HepG2 (cell line): ENCODE results near the gene ZNF184. TPM values are rescaled to one million over a fixed set of nuclear protein-coding genes. Genes with fewer than 3 reads are reported as not detected.

Experiments
- AGO1 ChIP-seq: fragments of 200-400 bp; formaldehyde crosslinking; IDR thresholded peaks from 2 replicates; pipeline ENCODE4 v1.6.1; 2017; ENCODE audit warnings: mild to moderate bottlenecking, low read depth, low read length, moderate library complexity; ENCODE audit not compliant: poor library complexity, severe bottlenecking
- CEBPB ChIP-seq: IDR thresholded peaks from 2 replicates; pipeline ENCODE4 v1.6.1; 2011; ENCODE audit warnings: low read depth, low read length, improper control_type of control experiment, borderline replicate concordance
- CREB3 ChIP-seq: sonication (generic); formaldehyde crosslinking; IDR thresholded peaks from 2 replicates; pipeline ENCODE4 v1.5.0; 2020; ENCODE audit warnings: missing genetic modification reagents
- FOXC1 ChIP-seq: sonication (generic); formaldehyde crosslinking; IDR thresholded peaks from 2 replicates; pipeline ENCODE4 v1.8.0; 2022; ENCODE audit warnings: mild to moderate bottlenecking, missing genetic modification reagents, borderline replicate concordance
- HNF4A ChIP-seq: sonication (generic); formaldehyde crosslinking; IDR thresholded peaks from 2 replicates; pipeline ENCODE4 v1.4.0; 2020; ENCODE audit warnings: missing genetic modification reagents
- HOXA3 ChIP-seq: sonication (generic); formaldehyde crosslinking; IDR thresholded peaks from 2 replicates; pipeline ENCODE4 v1.5.0; 2020; ENCODE audit warnings: missing genetic modification reagents
- MAF1 ChIP-seq: sonication (generic); formaldehyde crosslinking; IDR thresholded peaks from 2 replicates; pipeline ENCODE4 v1.5.0; 2020; ENCODE audit warnings: missing genetic modification reagents, borderline replicate concordance
- MED13 ChIP-seq: sonication (generic); formaldehyde crosslinking; IDR thresholded peaks from 2 replicates; pipeline ENCODE4 v1.5.0; 2020; ENCODE audit warnings: missing genetic modification reagents
- RBAK ChIP-seq: sonication (generic); formaldehyde crosslinking; IDR thresholded peaks from 2 replicates; pipeline ENCODE4 v1.5.1; 2020; ENCODE audit warnings: mild to moderate bottlenecking, missing genetic modification reagents
- RCOR2 ChIP-seq: IDR thresholded peaks from 2 replicates; pipeline ENCODE4 v1.6.1; 2016; ENCODE audit warnings: missing biosample characterization, missing genetic modification reagents
- SIX1 ChIP-seq: sonication (generic); formaldehyde crosslinking; IDR thresholded peaks from 2 replicates; pipeline ENCODE4 v1.4.0; 2020; ENCODE audit warnings: missing genetic modification reagents, borderline replicate concordance
- SIX4 ChIP-seq: sonication (generic); formaldehyde crosslinking; IDR thresholded peaks from 2 replicates; pipeline ENCODE4 v1.4.0; 2020; ENCODE audit warnings: missing genetic modification reagents
- ZHX1 ChIP-seq: sonication (generic); formaldehyde crosslinking; IDR thresholded peaks from 2 replicates; pipeline ENCODE4 v1.8.1; 2022; ENCODE audit warnings: low read depth, mild to moderate bottlenecking, missing genetic modification reagents
- ZNF256 ChIP-seq: sonication (generic); formaldehyde crosslinking; conservative IDR thresholded peaks from 2 replicates; pipeline ENCODE4 v1.4.0; 2020; ENCODE audit warnings: missing genetic modification reagents
- ZNF556 ChIP-seq: sonication (generic); formaldehyde crosslinking; IDR thresholded peaks from 2 replicates; pipeline ENCODE4 v1.4.0; 2020; ENCODE audit warnings: mild to moderate bottlenecking, missing genetic modification reagents, borderline replicate concordance
- ZNF577 ChIP-seq: sonication (generic); formaldehyde crosslinking; IDR thresholded peaks from 2 replicates; pipeline ENCODE4 v1.4.0; 2020; ENCODE audit warnings: mild to moderate bottlenecking, low read depth, missing genetic modification reagents, borderline replicate concordance
- ZNF83 ChIP-seq: sonication (generic); formaldehyde crosslinking; IDR thresholded peaks from 2 replicates; pipeline ENCODE4 v1.4.0; 2020; ENCODE audit warnings: missing genetic modification reagents, mild to moderate bottlenecking, borderline replicate concordance
- polyA plus RNA-seq, 8 experiments: library from polyadenylated mRNA; depleted of rRNA in 3 of 8; stranded (reverse) in 7 of 8; unstranded in 1 of 8; fragments of >200 nt; fragmentation: Illumina TruSeq in 4 of 8; extraction: Trizol in 4 of 8; gene quantifications; 2 replicates each; pipeline versions ENCODE4 v1.2.1 to v1.2.3, GENCODE V29; 2011 to 2016; ENCODE audit warnings: low read depth in 4 of 8, missing spikeins in 1 of 8, mixed read lengths in 1 of 8; ENCODE audit not compliant: insufficient read depth in 1 of 8
- total RNA-seq, 5 experiments: library from RNA; depleted of rRNA; stranded (reverse); fragments of >200 nt; fragmentation: Illumina TruSeq; extraction: Trizol; gene quantifications; 2 replicates each; pipeline ENCODE4 v1.2.3, GENCODE V29; 2016; ENCODE audit warnings: low read depth in 1 of 5
- TF ChIP-seq, protein P1 (sequence below): sonication (generic); formaldehyde crosslinking; IDR thresholded peaks from 2 replicates; pipeline ENCODE4 v1.4.0; 2020; ENCODE audit warnings: missing genetic modification reagents, borderline replicate concordance
- TF ChIP-seq, protein P2 (sequence below): sonication (generic); formaldehyde crosslinking; IDR thresholded peaks from 2 replicates; pipeline ENCODE4 v1.4.0; 2020; ENCODE audit warnings: missing genetic modification reagents

Gene ZNF184
- total and polyA plus RNA-seq, 2 of the 13 experiments (the other 11 are each of a cell fraction or from before 2014, with no cell fraction given) = 2.1 to 10.1 TPM

GRCh38 chr6:27472617-27473400 is at the start of gene ZNF184 (continued):
- peak; percentile 61 for TF ChIP-seq AGO1
- TF ChIP-seq ZHX1 = peak; percentile 87; the same call in 1 of the 2 replicates
- peak; percentile 75; the same call in 1 of the 2 replicates for TF ChIP-seq FOXC1 (CRISPR knock-in tag)
- peak; percentile 45; the same call in 1 of the 2 replicates for TF ChIP-seq RCOR2 (CRISPR knock-in tag)
- TF ChIP-seq ZNF577 (CRISPR knock-in tag) = no peak; the same call in 1 of the 2 replicates
- TF ChIP-seq, protein P1, sequence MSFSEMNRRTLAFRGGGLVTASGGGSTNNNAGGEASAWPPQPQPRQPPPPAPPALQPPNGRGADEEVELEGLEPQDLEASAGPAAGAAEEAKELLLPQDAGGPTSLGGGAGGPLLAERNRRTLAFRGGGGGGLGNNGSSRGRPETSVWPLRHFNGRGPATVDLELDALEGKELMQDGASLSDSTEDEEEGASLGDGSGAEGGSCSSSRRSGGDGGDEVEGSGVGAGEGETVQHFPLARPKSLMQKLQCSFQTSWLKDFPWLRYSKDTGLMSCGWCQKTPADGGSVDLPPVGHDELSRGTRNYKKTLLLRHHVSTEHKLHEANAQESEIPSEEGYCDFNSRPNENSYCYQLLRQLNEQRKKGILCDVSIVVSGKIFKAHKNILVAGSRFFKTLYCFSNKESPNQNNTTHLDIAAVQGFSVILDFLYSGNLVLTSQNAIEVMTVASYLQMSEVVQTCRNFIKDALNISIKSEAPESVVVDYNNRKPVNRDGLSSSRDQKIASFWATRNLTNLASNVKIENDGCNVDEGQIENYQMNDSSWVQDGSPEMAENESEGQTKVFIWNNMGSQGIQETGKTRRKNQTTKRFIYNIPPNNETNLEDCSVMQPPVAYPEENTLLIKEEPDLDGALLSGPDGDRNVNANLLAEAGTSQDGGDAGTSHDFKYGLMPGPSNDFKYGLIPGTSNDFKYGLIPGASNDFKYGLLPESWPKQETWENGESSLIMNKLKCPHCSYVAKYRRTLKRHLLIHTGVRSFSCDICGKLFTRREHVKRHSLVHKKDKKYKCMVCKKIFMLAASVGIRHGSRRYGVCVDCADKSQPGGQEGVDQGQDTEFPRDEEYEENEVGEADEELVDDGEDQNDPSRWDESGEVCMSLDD (CRISPR knock-in tag) = peak; percentile 76; the same call in 1 of the 2 replicates
- TF ChIP-seq CEBPB = no peak
- TF ChIP-seq RBAK (CRISPR knock-in tag) = no peak
- TF ChIP-seq, protein P2, sequence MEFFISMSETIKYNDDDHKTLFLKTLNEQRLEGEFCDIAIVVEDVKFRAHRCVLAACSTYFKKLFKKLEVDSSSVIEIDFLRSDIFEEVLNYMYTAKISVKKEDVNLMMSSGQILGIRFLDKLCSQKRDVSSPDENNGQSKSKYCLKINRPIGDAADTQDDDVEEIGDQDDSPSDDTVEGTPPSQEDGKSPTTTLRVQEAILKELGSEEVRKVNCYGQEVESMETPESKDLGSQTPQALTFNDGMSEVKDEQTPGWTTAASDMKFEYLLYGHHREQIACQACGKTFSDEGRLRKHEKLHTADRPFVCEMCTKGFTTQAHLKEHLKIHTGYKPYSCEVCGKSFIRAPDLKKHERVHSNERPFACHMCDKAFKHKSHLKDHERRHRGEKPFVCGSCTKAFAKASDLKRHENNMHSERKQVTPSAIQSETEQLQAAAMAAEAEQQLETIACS = peak; percentile 41
- TF ChIP-seq ZNF256 (CRISPR knock-in tag) = 0 out of 2 replicates have a peak, but pooled peaks have one; percentile 67
- peak; percentile 97; the same call in 1 of the 2 replicates for TF ChIP-seq ZNF556
- peak; percentile 70 for TF ChIP-seq SIX4
- peak; percentile 60 for TF ChIP-seq SIX1 (CRISPR knock-in tag)
- peak; percentile 96 for TF ChIP-seq HNF4A (CRISPR knock-in tag)
- TF ChIP-seq MAF1 = peak; percentile 94
- TF ChIP-seq CREB3 (CRISPR knock-in tag) = peak; percentile 58; the same call in 1 of the 2 replicates
- TF ChIP-seq ZNF83 = no peak
- peak; percentile 47 for TF ChIP-seq MED13 (CRISPR knock-in tag)
- TF ChIP-seq HOXA3 (CRISPR knock-in tag) = peak; percentile 96
